ENCODE measurements around the gene PPCS.

GRCh38 chr1:42424201-42424600 is 32.1 kb upstream of the PPCS start:
- TF ChIP-seq CTCF (conservative IDR thresholded peaks at IDR 0.05) (no peak), EZH2 (IDR thresholded peaks at IDR 0.05; ENCODE audit: low read depth) (no peak)
